H9 (cell line): ENCODE data around the gene UFSP2. TPM values are rescaled to one million over a fixed set of nuclear protein-coding genes. Genes with fewer than 3 reads are reported as not detected.

Source experiments
- DNase-seq: peaks from one replicate; pipeline ENCODE4 v3.0.0-alpha.2; 2017
- H2AFZ ChIP-seq: one replicate; pipeline ENCODE4 v1.6.1; 2013; ENCODE audit warnings: mild to moderate bottlenecking, low read length, control low read depth, moderate library complexity
- H2AK5ac ChIP-seq: 2 replicates; pipeline ENCODE4 v1.6.1; 2013; ENCODE audit warnings: low read length, control low read depth, mixed read lengths; ENCODE audit not compliant: insufficient read length
- H2BK120ac ChIP-seq: one replicate; pipeline ENCODE4 v1.6.1; 2013; ENCODE audit warnings: low read depth, mild to moderate bottlenecking, low read length, control low read depth, inconsistent platforms; ENCODE audit not compliant: poor library complexity, severe bottlenecking
- H2BK12ac ChIP-seq: 2 replicates; pipeline ENCODE4 v1.6.1; 2013; ENCODE audit warnings: low read length, control low read depth, mixed read lengths, low read depth; ENCODE audit not compliant: insufficient read length
- H2BK15ac ChIP-seq: 2 replicates; pipeline ENCODE4 v1.6.1; 2013; ENCODE audit warnings: low read depth, low read length, control low read depth
- H2BK20ac ChIP-seq: one replicate; pipeline ENCODE4 v1.6.1; 2013; ENCODE audit warnings: low read depth, mild to moderate bottlenecking, low read length, control low read depth, inconsistent platforms; ENCODE audit not compliant: poor library complexity, severe bottlenecking
- H2BK5ac ChIP-seq: 2 replicates; pipeline ENCODE4 v1.6.1; 2013; ENCODE audit warnings: low read length, control low read depth, mixed read lengths; ENCODE audit not compliant: insufficient read length
- H3K14ac ChIP-seq: 2 replicates; pipeline ENCODE4 v1.6.1; 2013; ENCODE audit warnings: low read length, control low read depth; ENCODE audit not compliant: insufficient read depth
- H3K18ac ChIP-seq: 2 replicates; pipeline ENCODE4 v1.6.1; 2013; ENCODE audit warnings: low read depth, mild to moderate bottlenecking, mixed read lengths, low read length, control low read depth; ENCODE audit not compliant: insufficient read length
- H3K23ac ChIP-seq: 2 replicates; pipeline ENCODE4 v1.6.1; 2013; ENCODE audit warnings: low read length, control low read depth, mixed read lengths, low read depth; ENCODE audit not compliant: insufficient read length
- H3K23me2 ChIP-seq: 2 replicates; pipeline ENCODE4 v1.6.1; 2013; ENCODE audit warnings: low read depth, mild to moderate bottlenecking, mixed read lengths, low read length, control low read depth; ENCODE audit not compliant: insufficient read length, poor library complexity, severe bottlenecking
- H3K27ac ChIP-seq: 2 replicates; pipeline ENCODE4 v1.5.1; 2013; ENCODE audit warnings: low read length, control low read depth, mixed read lengths, low read depth; ENCODE audit not compliant: insufficient read length
- H3K27me3 ChIP-seq: 2 replicates; pipeline ENCODE4 v1.6.1; 2013; ENCODE audit warnings: low read length, control low read depth, inconsistent platforms; ENCODE audit not compliant: insufficient read depth
- H3K4ac ChIP-seq: 2 replicates; pipeline ENCODE4 v1.6.1; 2013; ENCODE audit warnings: low read depth, mild to moderate bottlenecking, control low read depth, inconsistent platforms, low read length, moderate library complexity
- H3K4me1 ChIP-seq: 2 replicates; pipeline ENCODE4 v1.6.1; 2013; ENCODE audit warnings: low read length, control low read depth, inconsistent platforms; ENCODE audit not compliant: insufficient read depth
- H3K4me2 ChIP-seq: 2 replicates; pipeline ENCODE4 v1.6.1; 2013; ENCODE audit warnings: low read length, control low read depth, mixed read lengths; ENCODE audit not compliant: insufficient read length, insufficient read depth
- H3K56ac ChIP-seq: 2 replicates; pipeline ENCODE4 v1.6.1; 2013; ENCODE audit warnings: low read depth, mild to moderate bottlenecking, mixed read lengths, low read length, control low read depth; ENCODE audit not compliant: insufficient read length
- H3K79me1 ChIP-seq: 2 replicates; pipeline ENCODE4 v1.6.1; 2013; ENCODE audit warnings: low read depth, mild to moderate bottlenecking, moderate library complexity, low read length, control low read depth, inconsistent platforms; ENCODE audit not compliant: insufficient read depth, poor library complexity, severe bottlenecking
- H3K79me2 ChIP-seq: 2 replicates; pipeline ENCODE4 v1.6.1; 2013; ENCODE audit warnings: low read length, control low read depth, inconsistent platforms; ENCODE audit not compliant: insufficient read depth
- H3K9ac ChIP-seq: 2 replicates; pipeline ENCODE4 v1.6.1; 2013; ENCODE audit warnings: low read length, control low read depth, mixed read lengths; ENCODE audit not compliant: insufficient read length; ENCODE audit errors: extremely low read depth
- H3K9me3 ChIP-seq: one replicate; pipeline ENCODE4 v1.6.1; 2013; ENCODE audit warnings: low read depth, low read length, inconsistent platforms; ENCODE audit not compliant: control insufficient read depth
- H3T11ph ChIP-seq: one replicate; pipeline ENCODE4 v1.6.1; 2013; ENCODE audit warnings: mild to moderate bottlenecking, low read length, control low read depth, inconsistent platforms
- H4K20me1 ChIP-seq: one replicate; pipeline ENCODE4 v1.6.1; 2013; ENCODE audit not compliant: control insufficient read depth, insufficient read length, insufficient read depth
- H4K5ac ChIP-seq: 2 replicates; pipeline ENCODE4 v1.6.1; 2013; ENCODE audit warnings: low read depth, mild to moderate bottlenecking, mixed read lengths, low read length, control low read depth; ENCODE audit not compliant: insufficient read length
- H4K8ac ChIP-seq: replicated peaks from 2 replicates; pipeline ENCODE4 v1.6.1; 2013; ENCODE audit warnings: low read length, control low read depth, mixed read lengths, low read depth; ENCODE audit not compliant: insufficient read length
- H4K91ac ChIP-seq: 2 replicates; pipeline ENCODE4 v1.6.1; 2013; ENCODE audit warnings: low read depth, mild to moderate bottlenecking, moderate library complexity, mixed read lengths, low read length, control low read depth; ENCODE audit not compliant: insufficient read length
- H3K27ac Mint-ChIP-seq, 3 experiments: 2 replicates in 2 of 3; 3 replicates in 1 of 3; pipeline ENCODE4 v1.8.0; 2020 to 2021; ENCODE audit warnings: mixed read lengths in 3 of 3, mild to moderate bottlenecking in 1 of 3, moderate library complexity in 1 of 3
- H3K27me3 Mint-ChIP-seq: 2 replicates; pipeline ENCODE4 v1.8.0; 2021; ENCODE audit warnings: low read depth, mild to moderate bottlenecking, moderate library complexity, mixed read lengths
- H3K36me3 Mint-ChIP-seq, 3 experiments: 2 replicates in 2 of 3; 3 replicates in 1 of 3; pipeline ENCODE4 v1.8.0; 2020 to 2021; ENCODE audit warnings: low read depth in 3 of 3, mixed read lengths in 3 of 3; ENCODE audit not compliant: insufficient read depth in 1 of 3
- H3K4me1 Mint-ChIP-seq, 2 experiments: 2 replicates each; pipeline ENCODE4 v1.8.0; 2020; ENCODE audit warnings: mixed read lengths in 2 of 2
- H3K4me3 Mint-ChIP-seq, 2 experiments: 2 replicates in 1 of 2; 3 replicates in 1 of 2; pipeline ENCODE4 v1.8.0; 2020 to 2021; ENCODE audit warnings: mild to moderate bottlenecking in 2 of 2, mixed read lengths in 2 of 2, moderate library complexity in 1 of 2
- H3K9me3 Mint-ChIP-seq, 2 experiments: 2 replicates in 1 of 2; 3 replicates in 1 of 2; pipeline ENCODE4 v1.8.0; 2020; ENCODE audit warnings: mild to moderate bottlenecking in 2 of 2, mixed read lengths in 2 of 2, moderate library complexity in 1 of 2
- WGBS: extraction: QIAGEN DNeasy Blood & Tissue Kit; methylation state at CpG from one replicate; pipeline ENCODE4 v1.1.7; 2013; ENCODE audit warnings: missing lambda C conversion rate, low lambda C conversion rate, mixed read lengths; ENCODE audit not compliant: insufficient read length; ENCODE audit errors: extremely low coverage; 5-methylcytosine and 5-hydroxymethylcytosine counted together
- total RNA-seq: library from RNA; stranded (reverse); gene quantifications from 2 replicates; pipeline ENCODE4 v1.2.1, GENCODE V29; 2021
- TF ChIP-seq, protein P1 (sequence below): fragments of 200-600 bp; sonication (generic); conservative IDR thresholded peaks from 3 replicates; pipeline ENCODE4 v1.8.0; 2021; ENCODE audit warnings: antibody characterized with exemption, mild to moderate bottlenecking

The UFSP2 gene
- total RNA-seq, 1 experiment from 2014 or later, result 41.1 TPM

- TF ChIP-seq, protein P1, sequence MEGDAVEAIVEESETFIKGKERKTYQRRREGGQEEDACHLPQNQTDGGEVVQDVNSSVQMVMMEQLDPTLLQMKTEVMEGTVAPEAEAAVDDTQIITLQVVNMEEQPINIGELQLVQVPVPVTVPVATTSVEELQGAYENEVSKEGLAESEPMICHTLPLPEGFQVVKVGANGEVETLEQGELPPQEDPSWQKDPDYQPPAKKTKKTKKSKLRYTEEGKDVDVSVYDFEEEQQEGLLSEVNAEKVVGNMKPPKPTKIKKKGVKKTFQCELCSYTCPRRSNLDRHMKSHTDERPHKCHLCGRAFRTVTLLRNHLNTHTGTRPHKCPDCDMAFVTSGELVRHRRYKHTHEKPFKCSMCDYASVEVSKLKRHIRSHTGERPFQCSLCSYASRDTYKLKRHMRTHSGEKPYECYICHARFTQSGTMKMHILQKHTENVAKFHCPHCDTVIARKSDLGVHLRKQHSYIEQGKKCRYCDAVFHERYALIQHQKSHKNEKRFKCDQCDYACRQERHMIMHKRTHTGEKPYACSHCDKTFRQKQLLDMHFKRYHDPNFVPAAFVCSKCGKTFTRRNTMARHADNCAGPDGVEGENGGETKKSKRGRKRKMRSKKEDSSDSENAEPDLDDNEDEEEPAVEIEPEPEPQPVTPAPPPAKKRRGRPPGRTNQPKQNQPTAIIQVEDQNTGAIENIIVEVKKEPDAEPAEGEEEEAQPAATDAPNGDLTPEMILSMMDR, result peak; percentile 77
- no CpG with 5 or more reads among the region's 93 CpGs for WGBS
- peaks cover 12 to 16% of the 10 kb centered on the region in 2 experiments for H3K4me1 Mint-ChIP-seq
- Histone ChIP-seq H3K23me2 (peaks cover 12% of the 10 kb centered on the region), H4K5ac (no peak within 1 kb of the TSS), H2BK20ac (no peak within 1 kb of the TSS), H3K14ac (peak within 1 kb of the TSS; percentile 78), H4K20me1 (no peaks in the 10 kb centered on the region), H3K79me2 (no peaks in the 10 kb centered on the region), H2BK120ac (no peak within 1 kb of the TSS), H3K27ac (no peak within 1 kb of the TSS), H2AFZ (peak within 1 kb of the TSS; percentile 96), H2BK5ac (no peak within 1 kb of the TSS), H4K91ac (no peak within 1 kb of the TSS), H3T11ph (no peak within 1 kb of the TSS), H3K9me3 (no peaks in the 10 kb centered on the region), H2AK5ac (no peak within 1 kb of the TSS), H3K18ac (peak within 1 kb of the TSS; percentile 57), H3K27me3 (no peaks in the 10 kb centered on the region; the same call in 1 of the 2 replicates), H3K23ac (no peak within 1 kb of the TSS), H3K9ac (peak within 1 kb of the TSS; percentile 30), H3K4me1 (no peaks in the 10 kb centered on the region), H3K4ac (no peak within 1 kb of the TSS), H3K4me2 (peak within 1 kb of the TSS; percentile 98), H2BK12ac (no peak within 1 kb of the TSS), H4K8ac (no peak within 1 kb of the TSS), H3K79me1 (no peaks in the 10 kb centered on the region), H3K56ac (no peak within 1 kb of the TSS), H2BK15ac (no peak within 1 kb of the TSS)
- no peaks in the 10 kb centered on the region; a peak in 1 of 5 replicates for H3K9me3 Mint-ChIP-seq
- DNase-seq, result peak; percentile 90
- peak within 1 kb of the TSS; percentile 85 to 90 for H3K4me3 Mint-ChIP-seq
- H3K27me3 Mint-ChIP-seq, result peaks cover 38% of the 10 kb centered on the region
- H3K36me3 Mint-ChIP-seq, result no peaks in the 10 kb centered on the region; a peak in 1 of 7 replicates
- no peak within 1 kb of the TSS for H3K27ac Mint-ChIP-seq
Measured at GRCh38 chr4:185471235-185472102, 45.7 kb upstream of the UFSP2 start, which contains the start of gene CCDC110. CCDC110 (minus strand) TSS chr4:185471733; CDS start chr4:185471683, 50 bp downstream.
